Calu3 (cell line): Measurements from ENCODE around the gene KCTD4. TPM values are rescaled to one million over a fixed set of nuclear protein-coding genes. Genes with fewer than 3 reads are reported as not detected.

Experiments used
- BruUV-seq: library from RNA; stranded (reverse); fragments of 400-500 nt; replicated peaks from 2 replicates; lab custom pipeline; 2021; lab: Mats Ljungman, UMichigan
- CTCF ChIA-PET: fragments of 300-600 bp; sonication (Branson Sonifier 250); formaldehyde crosslinking; loops from one replicate; lab custom pipeline; 2022; ENCODE audit warnings: antibody characterized with exemption; lab: Charles Lee
- DNase-seq: peaks from one replicate; pipeline ENCODE4 v3.0.0; 2022
- H3K27ac Mint-ChIP-seq: one replicate; pipeline ENCODE4 v1.8.0; 2022; ENCODE audit warnings: mixed read lengths; ENCODE audit not compliant: unreplicated experiment
- H3K27me3 Mint-ChIP-seq: one replicate; pipeline ENCODE4 v1.8.0; 2022; ENCODE audit warnings: mixed read lengths; ENCODE audit not compliant: unreplicated experiment
- H3K36me3 Mint-ChIP-seq: one replicate; pipeline ENCODE4 v1.8.0; 2022; ENCODE audit warnings: mild to moderate bottlenecking, moderate library complexity, mixed read lengths; ENCODE audit not compliant: insufficient read depth, unreplicated experiment
- H3K4me1 Mint-ChIP-seq: one replicate; pipeline ENCODE4 v1.8.0; 2022; ENCODE audit warnings: mild to moderate bottlenecking, low read depth, mixed read lengths; ENCODE audit not compliant: unreplicated experiment
- H3K4me3 Mint-ChIP-seq: one replicate; pipeline ENCODE4 v1.8.0; 2022; ENCODE audit warnings: mild to moderate bottlenecking, low read depth, moderate library complexity, mixed read lengths; ENCODE audit not compliant: unreplicated experiment
- H3K9me3 Mint-ChIP-seq: one replicate; pipeline ENCODE4 v1.8.0; 2022; ENCODE audit warnings: low read depth, mixed read lengths; ENCODE audit not compliant: unreplicated experiment
- CTCF ChIP-seq: fragments of 200-600 bp; IDR thresholded peaks from one replicate; pipeline ENCODE4 v1.8.0; 2022; ENCODE audit warnings: antibody characterized with exemption; ENCODE audit not compliant: unreplicated experiment
- intact Hi-C: fragments of 100-400 bp; cut with micrococcal nuclease; formaldehyde crosslinking; loops from one replicate; pipeline ENCODE4 v1.10.0; 2022; ENCODE audit not compliant: unreplicated experiment
- total RNA-seq: library from RNA; stranded (reverse); gene quantifications from 2 replicates; pipeline ENCODE4 v1.2.3, GENCODE V29; 2022

Gene KCTD4
- total RNA-seq, 1 experiment from 2014 or later = not detected

DNA sequence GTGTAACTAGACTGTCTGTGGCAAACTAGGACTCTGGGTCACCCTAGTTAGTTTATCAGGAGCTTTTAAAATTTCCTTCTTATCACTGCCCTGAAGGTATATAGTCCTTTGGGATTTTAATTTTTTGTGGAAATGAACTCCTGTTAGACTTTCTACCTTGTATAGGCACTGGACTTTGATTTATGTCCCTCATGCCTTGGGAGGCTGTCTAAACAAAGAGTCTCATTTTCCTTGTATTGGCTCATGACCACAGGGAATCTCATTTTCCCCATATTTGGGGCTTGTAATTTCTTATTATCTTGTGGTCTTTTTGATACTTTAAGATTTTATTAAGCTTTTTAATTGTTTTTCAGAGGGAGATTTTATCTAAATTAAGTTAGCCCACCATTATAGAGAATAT lies 21.4 kb downstream of the KCTD4 start:
- DNase-seq = no peak
- no peak for TF ChIP-seq CTCF
- H3K27me3 Mint-ChIP-seq = no peaks in the 10 kb centered on the region
- no peak overlapping the region for H3K4me3 Mint-ChIP-seq
- CTCF ChIA-PET = no interaction called here
- H3K27ac Mint-ChIP-seq = no peak overlapping the region
- H3K9me3 Mint-ChIP-seq = no peaks in the 10 kb centered on the region
- no TSS peak for BruUV-seq
- H3K4me1 Mint-ChIP-seq = peaks cover 25% of the 10 kb centered on the region
- intact Hi-C loops = no loop called here
- peaks cover 15% of the 10 kb centered on the region for H3K36me3 Mint-ChIP-seq

DNA sequence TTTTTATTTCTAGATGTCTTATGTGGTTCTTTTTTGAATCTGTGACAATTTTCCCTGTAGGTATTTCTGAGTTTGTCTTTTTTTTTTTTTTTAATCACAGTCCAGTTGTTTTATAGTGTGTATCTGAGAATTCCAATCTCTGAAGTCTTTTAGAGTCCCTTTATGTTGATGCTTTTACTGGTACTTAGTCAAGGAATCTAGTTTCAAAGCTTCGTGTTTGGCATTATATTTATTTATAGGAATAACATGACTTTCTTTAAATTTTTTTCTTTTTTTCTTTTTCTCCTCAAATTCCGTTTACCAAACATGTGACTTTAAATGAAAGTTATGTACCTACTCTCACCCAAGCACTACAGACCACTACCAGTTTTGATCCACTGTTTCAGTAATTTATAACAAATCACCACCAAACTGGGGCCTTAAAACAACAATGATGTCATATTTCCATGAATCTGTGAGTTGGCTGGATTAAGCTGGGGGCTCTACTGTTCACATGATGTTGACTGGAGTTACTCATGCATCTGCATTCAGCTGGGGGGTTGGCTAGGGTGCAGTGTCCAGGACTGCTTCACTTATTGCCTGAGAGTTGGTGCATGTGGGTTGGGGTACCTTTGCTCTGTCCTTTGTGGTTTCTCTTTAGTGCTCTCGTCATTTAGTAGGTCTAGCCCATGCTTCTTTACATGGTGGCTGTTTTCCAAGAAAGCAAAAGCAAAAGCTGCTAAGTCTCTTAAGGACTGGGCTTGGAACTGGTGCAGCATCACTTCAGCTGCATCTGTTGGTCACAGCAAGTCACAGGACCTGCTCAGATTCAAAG lies 22.3 kb downstream of the KCTD4 start:
- peaks cover 25% of the 10 kb centered on the region for H3K4me1 Mint-ChIP-seq
- H3K9me3 Mint-ChIP-seq = no peaks in the 10 kb centered on the region
- DNase-seq = no peak
- H3K27me3 Mint-ChIP-seq = no peaks in the 10 kb centered on the region
- intact Hi-C loops = no loop called here
- peak overlapping the region; percentile 33 for H3K27ac Mint-ChIP-seq
- no peak for TF ChIP-seq CTCF
- H3K36me3 Mint-ChIP-seq = peaks cover 8% of the 10 kb centered on the region
- no peak overlapping the region for H3K4me3 Mint-ChIP-seq
- CTCF ChIA-PET = no interaction called here
- no TSS peak for BruUV-seq

DNA sequence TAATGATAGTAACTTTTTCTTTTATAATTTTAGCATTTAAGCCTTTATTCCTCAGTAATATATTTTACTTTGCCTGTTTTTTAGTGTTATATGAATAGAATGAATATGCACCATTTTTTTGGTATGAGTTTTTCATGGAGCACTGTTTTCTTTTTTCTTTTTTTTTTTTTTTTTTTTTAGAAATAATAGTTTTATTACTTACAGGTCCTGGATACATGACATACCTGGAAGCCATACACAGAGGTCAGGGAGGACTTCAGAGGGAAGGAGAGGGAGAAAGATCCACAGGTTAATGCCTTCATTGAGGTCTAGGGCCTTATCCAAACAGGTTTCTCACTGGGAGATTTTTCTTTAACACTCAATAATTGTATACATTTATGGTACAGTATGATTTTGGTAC lies 26.4 kb downstream of the KCTD4 start:
- no peak for TF ChIP-seq CTCF
- peaks cover 23% of the 10 kb centered on the region for H3K4me1 Mint-ChIP-seq
- H3K4me3 Mint-ChIP-seq = no peak overlapping the region
- no TSS peak for BruUV-seq
- H3K9me3 Mint-ChIP-seq = no peaks in the 10 kb centered on the region
- H3K27ac Mint-ChIP-seq = no peak overlapping the region
- intact Hi-C loops = no loop called here
- CTCF ChIA-PET = no interaction called here
- H3K36me3 Mint-ChIP-seq = peaks cover 8% of the 10 kb centered on the region
- H3K27me3 Mint-ChIP-seq = no peaks in the 10 kb centered on the region
- DNase-seq = no peak

- H3K27ac Mint-ChIP-seq = no peak overlapping the region
- no peak overlapping the region for H3K4me3 Mint-ChIP-seq
- no peak for TF ChIP-seq CTCF
- peaks cover 4% of the 10 kb centered on the region for H3K36me3 Mint-ChIP-seq
- peaks cover 7% of the 10 kb centered on the region for H3K4me1 Mint-ChIP-seq
- H3K27me3 Mint-ChIP-seq = no peaks in the 10 kb centered on the region
- no peak for DNase-seq
- H3K9me3 Mint-ChIP-seq = no peaks in the 10 kb centered on the region
- CTCF ChIA-PET = interaction anchor here (0.9 kb wide), 1 partner anchor 25 kb away, joined by 6 read pairs; no protein-coding TSS in a partner anchor
- BruUV-seq = no TSS peak
- intact Hi-C loops = no loop called here
Observed at GRCh38 chr13:45168555-45168930, 32.3 kb downstream of the KCTD4 start.
